Esophagus muscularis mucosa (tissue), 4 donors: ENCODE measurements around the gene CDK2AP2.

Experiments
- EP300 ChIP-seq: sonication (generic); formaldehyde crosslinking; IDR thresholded peaks from one replicate; pipeline ENCODE4 v1.6.1; 2017; ENCODE audit warnings: antibody characterized with exemption
- POLR2A ChIP-seq: fragments of 450-650 bp; IDR thresholded peaks from one replicate; pipeline ENCODE4 v1.6.1; 2017; ENCODE audit warnings: antibody characterized with exemption, moderate library complexity, mild to moderate bottlenecking, low read depth
- POLR2AphosphoS5 ChIP-seq, 2 donors: sonication (generic); formaldehyde crosslinking; IDR thresholded peaks; one replicate each; pipeline ENCODE4 v1.6.1; 2017; ENCODE audit warnings: antibody characterized with exemption in 2 of 2
- TF ChIP-seq, protein P1 (sequence below), 3 experiments: fragments of 200-600 bp in 2 of 3; fragments of 450-650 bp in 1 of 3; sonication (generic) in 2 of 3; IDR thresholded peaks; one replicate each; pipeline ENCODE4 v1.5.1; 2017 to 2019; ENCODE audit warnings: antibody characterized with exemption in 3 of 3, mild to moderate bottlenecking in 2 of 3, moderate library complexity in 1 of 3

DNA sequence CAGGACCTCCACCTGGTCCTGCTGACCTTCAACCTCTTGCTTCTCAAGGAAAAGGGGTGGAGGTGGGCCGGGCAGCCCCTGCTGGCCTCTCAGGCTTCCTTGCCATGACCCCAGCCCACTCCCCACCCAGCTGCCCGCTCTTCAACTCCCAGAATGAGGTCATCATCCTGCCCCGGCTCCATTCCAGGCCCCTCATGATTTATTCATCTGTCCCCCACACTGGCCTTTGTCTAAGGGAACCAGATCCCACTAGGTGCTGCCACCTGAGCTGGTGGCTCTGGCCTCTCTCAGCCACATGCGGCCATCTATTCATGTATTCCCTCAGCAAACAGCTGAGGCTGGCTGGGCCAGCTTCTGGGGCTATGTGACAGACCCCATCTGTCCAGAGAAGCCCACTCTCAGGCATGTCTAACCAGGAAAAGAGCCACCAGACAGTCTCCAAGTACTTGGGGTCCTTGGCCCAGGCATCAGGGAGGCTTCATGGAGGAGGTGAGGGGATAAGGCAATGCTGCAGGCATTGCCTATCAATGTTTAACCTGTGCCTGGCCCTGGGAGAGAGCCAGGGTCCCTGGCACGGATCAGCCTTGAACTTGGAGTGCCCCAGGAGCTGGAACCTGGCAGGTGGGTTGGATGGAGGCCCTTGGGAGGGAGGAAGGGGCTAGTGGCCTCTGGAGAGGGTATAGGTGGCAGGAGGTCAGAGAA is 17.5 kb upstream of the CDK2AP2 start:
- TF ChIP-seq POLR2AphosphoS5 (IDR thresholded peaks at IDR 0.05) (no peak), POLR2A (no peak), EP300 (no peak)
- TF ChIP-seq, protein P1, sequence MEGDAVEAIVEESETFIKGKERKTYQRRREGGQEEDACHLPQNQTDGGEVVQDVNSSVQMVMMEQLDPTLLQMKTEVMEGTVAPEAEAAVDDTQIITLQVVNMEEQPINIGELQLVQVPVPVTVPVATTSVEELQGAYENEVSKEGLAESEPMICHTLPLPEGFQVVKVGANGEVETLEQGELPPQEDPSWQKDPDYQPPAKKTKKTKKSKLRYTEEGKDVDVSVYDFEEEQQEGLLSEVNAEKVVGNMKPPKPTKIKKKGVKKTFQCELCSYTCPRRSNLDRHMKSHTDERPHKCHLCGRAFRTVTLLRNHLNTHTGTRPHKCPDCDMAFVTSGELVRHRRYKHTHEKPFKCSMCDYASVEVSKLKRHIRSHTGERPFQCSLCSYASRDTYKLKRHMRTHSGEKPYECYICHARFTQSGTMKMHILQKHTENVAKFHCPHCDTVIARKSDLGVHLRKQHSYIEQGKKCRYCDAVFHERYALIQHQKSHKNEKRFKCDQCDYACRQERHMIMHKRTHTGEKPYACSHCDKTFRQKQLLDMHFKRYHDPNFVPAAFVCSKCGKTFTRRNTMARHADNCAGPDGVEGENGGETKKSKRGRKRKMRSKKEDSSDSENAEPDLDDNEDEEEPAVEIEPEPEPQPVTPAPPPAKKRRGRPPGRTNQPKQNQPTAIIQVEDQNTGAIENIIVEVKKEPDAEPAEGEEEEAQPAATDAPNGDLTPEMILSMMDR (IDR thresholded peaks at IDR 0.05) = no peak
